HG03354 (cell line): Measurements from ENCODE around the gene MRPS27.
A peak's percentile ranks its signal among the peaks of the same experiment; 100 is the strongest.

Experiments
- ATAC-seq: cut with Tn5 transposase; IDR thresholded peaks from one replicate; pipeline ENCODE4 v1.9.1; 2021; ENCODE audit warnings: mild to moderate bottlenecking; ENCODE audit not compliant: unreplicated experiment, poor library complexity, severe bottlenecking

Gene MRPS27

DNA sequence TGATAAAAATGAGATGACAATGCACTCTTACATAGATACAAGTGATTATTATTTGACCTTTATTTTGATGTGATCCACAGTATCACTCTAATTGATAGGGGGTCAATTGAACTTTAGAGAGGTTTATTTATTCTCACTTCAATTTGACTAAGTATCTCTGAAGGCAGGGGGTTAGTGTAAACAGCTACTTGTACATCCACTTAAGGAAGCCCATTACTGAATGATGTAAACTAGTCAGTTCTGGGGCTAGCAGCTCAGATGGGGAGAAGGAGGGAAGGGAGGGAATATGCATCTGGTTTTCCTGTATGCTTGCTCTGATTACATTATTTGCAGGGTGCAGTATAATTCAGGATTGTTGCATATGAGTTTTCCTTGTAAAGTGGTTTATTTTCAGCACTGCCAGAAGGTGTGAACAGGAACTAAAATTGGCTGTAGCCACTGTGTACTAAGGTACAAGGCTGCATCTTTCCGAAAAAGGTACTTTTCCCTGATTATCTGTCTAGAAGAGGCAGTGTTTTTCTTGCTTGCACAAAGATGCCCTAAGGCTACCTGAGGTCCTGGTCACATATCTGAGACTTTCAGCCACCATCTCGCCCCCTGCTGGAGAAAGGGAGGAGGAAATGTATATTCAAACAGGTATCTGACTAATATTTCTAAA is 51.2 kb downstream of the MRPS27 start:
- peak; percentile 76 for ATAC-seq

- no peak for ATAC-seq
These were observed 51.8 kb downstream of the MRPS27 start for GRCh38 chr5:72268260-72268659.

- no peak for ATAC-seq
These were observed 52.4 kb downstream of the MRPS27 start for GRCh38 chr5:72267685-72268084.

- ATAC-seq: no peak
These were observed 53.2 kb downstream of the MRPS27 start for GRCh38 chr5:72266862-72267261.

DNA sequence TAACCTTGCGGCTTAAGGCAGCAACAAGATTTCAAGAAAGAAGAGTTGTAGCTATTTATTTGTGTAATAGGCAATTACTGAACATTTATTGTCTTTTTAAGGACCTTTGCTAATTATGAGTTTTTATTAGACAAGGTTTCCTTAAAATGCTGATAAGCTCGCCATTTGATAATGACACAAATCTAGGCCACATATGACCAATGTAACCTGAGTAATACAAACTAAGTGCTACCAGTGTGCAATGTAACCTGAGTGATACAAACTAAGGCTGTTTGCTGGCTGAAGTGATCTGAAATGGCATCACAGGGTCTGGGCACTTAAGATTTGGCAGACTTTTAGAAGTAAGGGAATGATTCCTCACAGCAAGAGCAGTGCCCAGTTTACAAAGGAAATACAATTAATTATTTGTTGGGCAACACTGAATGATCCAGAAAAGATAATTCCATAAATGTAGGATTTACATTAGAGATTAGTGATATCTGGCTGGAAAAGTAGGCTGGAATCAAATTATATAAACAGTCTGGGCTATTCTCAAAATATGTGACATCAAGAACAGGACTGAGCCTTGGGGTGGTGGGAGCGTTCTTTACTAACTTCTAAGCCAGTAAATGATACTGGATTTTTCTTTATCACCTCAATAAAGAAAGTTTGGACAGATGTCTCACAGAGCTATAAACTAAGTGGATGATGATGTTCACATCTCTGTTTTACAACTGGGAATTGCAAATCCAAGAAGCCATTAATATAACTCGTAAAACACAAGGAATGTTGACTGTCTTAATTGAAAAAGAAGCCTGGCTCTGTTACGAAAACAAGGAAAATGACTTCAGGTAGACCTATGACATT is 54.8 kb downstream of the MRPS27 start:
- ATAC-seq: no peak

DNA sequence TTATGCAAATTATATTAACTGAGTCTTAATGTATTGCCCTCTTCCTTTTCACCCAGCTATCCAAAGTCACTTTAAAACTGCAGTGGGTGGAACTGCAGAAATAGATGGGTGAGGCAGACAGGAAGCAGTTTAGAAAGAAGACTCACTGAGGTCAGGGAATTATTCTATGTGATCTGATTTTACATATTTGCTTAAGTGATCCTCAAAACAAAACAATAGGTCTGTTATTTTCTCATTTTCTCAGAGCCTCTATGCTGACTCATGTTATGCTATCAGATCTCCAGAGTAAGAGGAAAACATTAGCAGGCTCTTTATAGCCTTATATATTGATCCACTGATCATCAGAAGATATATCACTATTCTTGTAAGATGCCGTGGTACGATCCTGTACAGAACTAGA is 63.5 kb downstream of the MRPS27 start:
- no peak for ATAC-seq

DNA sequence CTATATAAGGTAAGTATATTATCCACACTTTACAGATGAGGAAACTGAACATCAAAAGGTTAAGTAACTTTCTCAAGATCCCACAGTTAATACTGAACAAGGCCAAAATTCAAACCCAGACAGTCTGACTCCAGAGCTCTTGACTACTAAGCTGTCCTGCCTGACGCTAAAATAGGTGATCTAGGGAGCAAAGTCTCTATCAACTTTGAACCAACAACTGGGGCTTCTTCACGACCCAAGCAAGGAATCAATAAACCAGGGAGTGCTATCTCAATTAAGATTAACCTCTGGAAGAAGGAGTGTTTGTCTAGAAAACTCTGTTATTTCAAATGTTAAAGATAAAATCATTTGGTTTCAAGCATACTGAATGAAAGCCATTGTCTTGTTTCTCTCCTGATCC is 64.4 kb downstream of the MRPS27 start:
- ATAC-seq: no peak

DNA sequence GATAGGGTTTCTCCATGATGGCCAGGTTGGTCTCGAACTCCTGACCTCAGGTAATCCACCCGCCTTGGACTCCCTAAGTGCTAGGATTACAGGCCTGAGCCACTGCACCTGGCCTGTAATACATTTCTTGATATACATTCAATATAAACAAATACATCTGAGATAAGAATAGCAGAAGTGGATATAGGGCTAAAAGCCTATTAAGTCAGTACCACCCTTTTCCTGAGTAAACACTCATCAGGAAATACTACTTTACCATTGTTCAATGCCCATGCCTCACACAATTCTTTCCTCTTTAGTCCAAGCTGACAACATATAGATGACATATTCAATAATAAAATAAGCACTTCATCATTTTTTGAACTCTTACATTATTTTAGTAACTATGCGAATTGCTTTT is 64.8 kb downstream of the MRPS27 start:
- ATAC-seq: no peak

DNA sequence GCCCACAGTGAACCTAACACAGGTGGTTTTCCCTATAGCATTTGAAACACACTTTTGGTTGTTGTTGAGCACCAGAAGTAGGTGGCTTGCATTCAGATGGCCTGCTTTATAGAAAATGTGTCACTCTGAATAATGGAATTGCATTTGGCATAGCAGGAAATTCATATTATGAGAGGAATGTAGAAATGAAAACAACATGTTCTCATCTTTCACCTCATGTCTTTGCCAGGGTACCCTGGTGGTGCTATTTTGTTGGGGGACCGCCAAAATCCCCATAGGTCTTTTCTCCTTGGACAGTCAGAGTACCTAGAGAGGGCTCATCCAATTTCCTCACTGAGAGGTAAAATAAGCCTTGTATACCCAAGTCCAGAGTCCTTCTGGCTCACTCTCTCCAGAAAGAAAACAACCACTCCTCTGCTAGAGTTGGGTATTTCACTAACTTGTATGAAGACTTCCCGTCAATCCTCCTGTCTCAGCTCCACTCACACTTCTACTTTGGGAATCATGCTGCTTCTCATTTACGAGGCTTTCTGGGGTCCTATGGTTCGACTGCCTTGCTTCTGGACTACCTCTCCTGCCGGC is 67.4 kb downstream of the MRPS27 start:
- no peak for ATAC-seq

DNA sequence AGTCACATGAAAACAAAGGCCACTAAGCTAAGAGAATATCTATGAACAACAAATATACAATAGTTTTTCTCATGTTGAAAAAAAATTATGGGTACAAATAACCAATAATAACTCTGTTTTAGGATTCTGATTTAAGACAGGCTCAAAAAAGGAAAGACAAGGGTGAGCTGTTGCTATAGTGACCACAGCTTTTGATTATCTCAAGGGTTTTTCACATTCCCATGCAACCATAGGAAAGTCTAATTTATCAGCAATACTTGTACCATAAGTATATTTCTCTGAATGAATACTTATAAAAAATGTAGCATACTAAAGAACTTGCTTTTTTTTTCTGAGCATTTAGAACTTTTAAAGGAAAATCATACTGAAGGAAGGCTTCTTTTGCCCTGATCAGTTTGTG is 68.0 kb downstream of the MRPS27 start:
- no peak for ATAC-seq

- no peak for ATAC-seq
These were observed 68.7 kb downstream of the MRPS27 start for GRCh38 chr5:72251386-72251785.

- no peak for ATAC-seq
These were observed 71.5 kb downstream of the MRPS27 start for GRCh38 chr5:72248410-72248981.

- no peak for ATAC-seq
These were observed 73.0 kb downstream of the MRPS27 start for GRCh38 chr5:72246954-72247442.

DNA sequence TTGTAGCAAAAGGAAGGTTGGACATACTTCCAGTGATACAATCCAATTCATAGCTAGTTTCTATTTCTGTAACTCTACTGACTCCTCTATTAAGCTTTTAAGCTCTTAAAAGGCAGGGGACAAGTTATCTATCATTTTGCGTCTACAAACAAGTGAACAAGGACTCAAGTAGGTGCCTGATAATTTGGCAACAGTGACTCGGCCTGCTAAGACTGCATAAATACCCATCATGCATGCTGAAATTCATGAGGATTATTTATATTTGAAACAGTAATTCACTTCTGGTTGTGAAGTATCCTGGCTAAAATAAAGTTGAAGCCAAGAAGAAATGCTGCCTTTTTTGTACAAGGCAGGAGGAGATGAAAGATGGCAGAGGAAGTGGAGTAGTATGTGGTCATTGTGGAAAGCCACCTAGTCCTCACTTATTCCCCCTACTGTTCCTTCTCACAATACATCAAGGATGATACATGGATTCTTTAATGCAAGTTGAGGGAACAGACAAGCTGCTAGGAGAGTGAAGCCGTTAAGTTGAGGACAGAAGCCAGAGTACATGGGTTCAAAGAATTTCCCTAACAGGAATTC is 74.0 kb downstream of the MRPS27 start:
- no peak for ATAC-seq

DNA sequence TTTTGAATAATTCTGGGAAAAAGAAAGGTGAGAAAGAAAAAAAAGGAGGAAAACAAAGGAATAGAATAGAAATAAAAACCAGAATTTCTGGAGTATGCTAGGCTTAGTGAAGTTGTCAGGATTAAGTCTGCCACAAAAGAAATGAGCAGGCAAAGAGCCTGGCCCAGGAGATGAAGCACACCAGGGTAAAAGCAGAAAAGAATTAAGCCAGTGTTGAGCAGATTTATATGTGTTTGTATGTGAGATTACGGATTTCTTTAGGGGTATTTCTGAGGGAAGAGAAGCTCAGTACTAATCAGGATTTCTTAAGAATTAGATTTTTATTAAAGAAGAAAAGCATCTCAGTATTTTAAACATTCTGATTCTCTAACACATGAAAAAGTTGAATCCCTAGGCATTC is 74.5 kb downstream of the MRPS27 start:
- no peak for ATAC-seq

DNA sequence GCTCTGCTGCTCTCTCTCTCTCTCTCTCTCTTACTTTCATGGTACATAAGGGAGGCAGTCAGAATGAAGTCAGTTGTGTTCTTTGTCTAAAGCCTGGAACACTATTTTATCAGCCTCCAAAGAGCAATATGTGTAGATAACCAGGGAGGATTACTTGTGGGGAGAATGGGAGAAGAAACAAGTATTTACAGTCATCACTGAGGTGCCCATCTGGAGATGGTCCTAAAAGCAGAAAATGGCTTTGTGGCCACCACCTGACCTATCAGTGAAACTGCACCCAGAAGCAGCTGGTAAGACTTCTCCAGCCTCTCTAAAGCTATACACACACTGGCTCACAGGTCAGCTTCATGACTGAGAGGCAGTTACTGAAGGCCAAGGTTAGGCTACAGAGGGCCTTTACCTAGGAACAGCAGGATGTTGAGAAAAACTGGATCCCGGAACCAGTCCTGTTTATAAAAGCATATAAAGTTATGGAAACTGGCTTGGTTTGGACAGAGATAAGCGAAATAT is 75.1 kb downstream of the MRPS27 start:
- peak; percentile 97 for ATAC-seq

DNA sequence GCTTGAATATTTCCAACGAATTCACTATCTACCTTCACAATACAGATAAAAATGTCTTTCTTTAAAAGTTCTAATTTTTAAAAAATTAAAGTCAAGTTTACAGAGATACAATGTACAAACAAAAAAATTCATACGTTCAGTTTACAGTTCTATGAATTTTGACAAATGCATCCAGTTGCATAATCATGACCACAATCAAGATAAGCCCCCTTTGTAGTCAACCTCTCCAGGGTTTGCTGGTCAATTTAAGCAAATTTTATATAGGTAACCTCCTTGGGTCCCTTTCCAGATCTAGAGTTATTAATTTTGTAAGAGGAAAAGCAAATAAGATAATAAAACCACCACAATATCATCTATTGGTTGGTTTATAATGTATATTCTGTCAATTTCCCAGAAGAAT is 76.3 kb downstream of the MRPS27 start:
- no peak for ATAC-seq

- ATAC-seq: no peak
These were observed 77.1 kb downstream of the MRPS27 start for GRCh38 chr5:72242796-72243475.

- ATAC-seq: no peak
These were observed 78.6 kb downstream of the MRPS27 start for GRCh38 chr5:72241346-72242003.
